Activated naive CD8-positive, alpha-beta T cell treated with anti-CD3 and anti-CD28 coated beads, Interleukin-2, amount 50 U/mL, for 24 hours (primary cell): ENCODE measurements around the gene SCAI.
"Not testable (repeated sequence)": the region's sequence is repeated elsewhere in the genome, so short reads cannot be mapped to it uniquely, and the experiment has no call there.

ENCODE experiments used
- ATAC-seq: fragments of 150-1000 bp; cut with Tn5 transposase; one replicate; pipeline ENCODE4 v1.10.0; 2021
- DNase-seq: peaks from one replicate; pipeline ENCODE4 v3.0.0; 2021
- H3K27ac Mint-ChIP-seq: one replicate; pipeline ENCODE4 v1.8.0; 2021; ENCODE audit warnings: mild to moderate bottlenecking, mixed read lengths
- H3K27me3 Mint-ChIP-seq: one replicate; pipeline ENCODE4 v1.8.0; 2021; ENCODE audit warnings: mixed read lengths
- H3K36me3 Mint-ChIP-seq: one replicate; pipeline ENCODE4 v1.8.0; 2021; ENCODE audit warnings: low read depth, mixed read lengths
- H3K4me1 Mint-ChIP-seq: one replicate; pipeline ENCODE4 v1.8.0; 2021; ENCODE audit warnings: mixed read lengths
- H3K4me3 Mint-ChIP-seq: one replicate; pipeline ENCODE4 v1.8.0; 2021; ENCODE audit warnings: mild to moderate bottlenecking, moderate library complexity, mixed read lengths
- H3K9me3 Mint-ChIP-seq: one replicate; pipeline ENCODE4 v1.8.0; 2021; ENCODE audit warnings: mixed read lengths

SCAI gene

DNA sequence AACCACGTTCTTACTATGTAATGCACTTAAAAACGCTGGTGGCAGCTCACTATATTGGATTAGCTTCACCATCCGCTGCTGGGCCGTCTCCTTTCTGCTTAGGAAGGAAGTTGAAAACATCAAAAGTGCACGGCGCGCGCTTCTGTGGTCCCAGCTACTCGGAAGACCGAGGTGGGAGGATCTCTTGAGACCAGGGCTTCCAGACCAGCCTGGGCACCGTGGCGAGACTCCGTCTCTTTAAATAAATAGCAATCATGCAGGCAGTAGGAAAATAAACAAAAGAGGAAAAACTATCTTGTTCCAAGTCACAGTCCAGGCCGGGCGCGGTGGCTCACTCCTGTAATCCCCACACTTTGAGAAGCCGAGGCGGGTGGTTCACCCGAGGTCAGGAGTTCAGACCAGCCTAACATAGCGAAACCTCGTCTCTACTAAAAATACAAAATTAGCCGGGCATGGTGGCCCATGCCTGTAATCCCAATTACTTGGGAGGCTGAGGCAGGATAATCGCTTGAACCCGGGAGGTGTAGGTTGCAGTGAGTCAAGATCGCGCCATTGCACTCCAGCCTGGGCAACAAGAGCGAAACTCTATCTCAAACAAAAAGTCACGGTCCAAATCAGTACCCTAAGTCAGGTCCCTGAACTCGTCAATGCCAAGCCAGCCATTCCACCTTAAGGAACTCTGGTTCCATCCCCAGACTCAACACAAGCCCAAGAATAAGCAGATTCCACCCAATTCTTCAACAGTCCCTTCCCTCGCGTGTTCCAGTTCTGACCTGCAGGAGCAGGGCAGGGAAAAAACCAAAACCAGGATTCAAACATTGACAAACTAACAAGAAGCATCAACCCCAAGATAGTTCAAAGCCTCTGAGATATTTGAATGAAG, 201.4 kb downstream of the SCAI start:
- Mint-ChIP-seq H3K27ac (peak overlapping the region; percentile 91), H3K4me1 (peaks cover 30% of the 10 kb centered on the region), H3K9me3 (no peaks in the 10 kb centered on the region), H3K27me3 (no peaks in the 10 kb centered on the region), H3K36me3 (peaks cover 10% of the 10 kb centered on the region), H3K4me3 (peak overlapping the region; percentile 89)
- ATAC-seq (peak; percentile 38), DNase-seq (peak; percentile 66)

- H3K27ac Mint-ChIP-seq, result peak within 1 kb of the TSS; percentile 91
- peaks cover 30% of the 10 kb centered on the region for H3K4me1 Mint-ChIP-seq
- peaks cover 13% of the 10 kb centered on the region for H3K36me3 Mint-ChIP-seq
- H3K4me3 Mint-ChIP-seq, result peak within 1 kb of the TSS; percentile 89
- DNase-seq, result peak; percentile 95
- no peaks in the 10 kb centered on the region for H3K9me3 Mint-ChIP-seq
- peak; percentile 90 for ATAC-seq
- no peaks in the 10 kb centered on the region for H3K27me3 Mint-ChIP-seq
Observed at GRCh38 chr9:124940894-124941678, 202.2 kb downstream of the SCAI start, which contains the start of gene GOLGA1. GOLGA1 (minus strand) TSS chr9:124941083; CDS start chr9:124938711, 2,372 bp downstream.

DNA sequence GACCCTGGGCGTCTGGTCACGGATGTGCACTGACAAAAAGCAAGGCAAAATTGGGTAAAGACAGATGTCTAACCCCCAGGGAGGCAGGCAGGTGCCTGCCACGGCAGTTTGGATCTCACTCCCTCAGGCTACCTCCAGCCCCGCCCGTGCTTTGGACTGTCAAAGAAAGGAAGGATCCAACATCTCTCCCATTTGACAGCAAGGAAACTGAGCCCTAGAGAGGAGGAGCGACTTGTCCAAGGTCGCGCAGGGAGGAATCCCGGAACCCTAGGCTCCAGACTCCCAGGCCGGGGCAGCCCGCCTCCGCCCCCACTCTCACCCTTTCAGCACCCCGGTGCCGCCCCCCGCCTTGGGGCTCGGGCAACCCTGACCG, 202.8 kb downstream of the SCAI start:
- no peaks in the 10 kb centered on the region for H3K9me3 Mint-ChIP-seq
- H3K36me3 Mint-ChIP-seq, result peaks cover 19% of the 10 kb centered on the region
- ATAC-seq, result peak; percentile 10
- DNase-seq, result no peak
- H3K4me3 Mint-ChIP-seq, result peak overlapping the region; percentile 89
- no peaks in the 10 kb centered on the region for H3K27me3 Mint-ChIP-seq
- peaks cover 30% of the 10 kb centered on the region for H3K4me1 Mint-ChIP-seq
- peak overlapping the region; percentile 91 for H3K27ac Mint-ChIP-seq

DNA sequence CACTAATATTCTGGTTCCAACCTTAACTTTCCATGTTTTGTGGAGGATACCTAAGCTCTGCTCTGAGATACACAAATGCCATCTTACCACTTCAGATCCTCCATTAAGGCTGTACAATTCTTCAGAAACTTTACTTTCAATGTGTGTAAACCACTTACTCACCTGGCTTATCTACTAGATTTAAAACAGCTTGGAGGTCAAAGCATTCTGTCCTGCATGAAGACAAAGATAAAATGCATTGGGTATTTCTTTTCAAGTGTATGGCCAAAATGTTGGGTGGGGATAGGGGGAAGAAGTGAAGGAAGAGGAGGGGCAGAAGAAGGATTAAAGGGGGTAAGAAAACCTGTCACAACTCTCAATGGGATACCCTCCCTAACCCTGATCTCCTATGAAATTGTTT, 203.4 kb downstream of the SCAI start:
- Mint-ChIP-seq H3K27me3 (no peaks in the 10 kb centered on the region), H3K4me3 (peak overlapping the region; percentile 89), H3K27ac (peak overlapping the region; percentile 91), H3K36me3 (peaks cover 19% of the 10 kb centered on the region), H3K9me3 (no peaks in the 10 kb centered on the region), H3K4me1 (peaks cover 30% of the 10 kb centered on the region)
- DNase-seq, result no peak
- no peak for ATAC-seq

GRCh38 chr9:124934290-124934689, 209.0 kb downstream of the SCAI start:
- H3K4me3 Mint-ChIP-seq, result no peak overlapping the region
- DNase-seq (no peak), ATAC-seq (no peak)
- H3K4me1 Mint-ChIP-seq, result peaks cover 17% of the 10 kb centered on the region
- no peak overlapping the region for H3K27ac Mint-ChIP-seq
- peaks cover 39% of the 10 kb centered on the region for H3K36me3 Mint-ChIP-seq
- no peaks in the 10 kb centered on the region for H3K27me3 Mint-ChIP-seq
- H3K9me3 Mint-ChIP-seq, result no peaks in the 10 kb centered on the region

DNA sequence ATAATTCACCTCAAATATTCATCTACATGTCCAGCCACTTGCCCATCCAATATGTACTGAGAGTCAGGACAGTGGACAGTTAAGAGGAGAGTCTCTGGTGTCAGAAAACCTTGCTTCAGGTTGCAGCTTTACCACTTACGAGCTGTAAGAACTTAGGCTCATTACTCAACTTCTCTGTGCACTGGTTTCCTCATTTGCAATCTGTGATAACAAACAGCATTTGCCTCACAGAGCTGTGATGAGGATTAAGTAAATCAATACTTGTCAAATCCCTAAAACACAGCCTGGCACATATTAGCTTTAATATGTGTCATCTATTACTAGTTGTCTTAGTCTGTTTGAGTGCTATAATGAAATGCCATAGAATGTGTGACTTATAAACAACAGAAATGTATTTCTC, 211.0 kb downstream of the SCAI start:
- peaks cover 46% of the 10 kb centered on the region for H3K36me3 Mint-ChIP-seq
- H3K4me3 Mint-ChIP-seq, result no peak overlapping the region
- ATAC-seq (no peak), DNase-seq (no peak)
- H3K27ac Mint-ChIP-seq, result no peak overlapping the region
- H3K4me1 Mint-ChIP-seq, result peaks cover 5% of the 10 kb centered on the region
- H3K9me3 Mint-ChIP-seq, result no peaks in the 10 kb centered on the region
- H3K27me3 Mint-ChIP-seq, result no peaks in the 10 kb centered on the region

DNA sequence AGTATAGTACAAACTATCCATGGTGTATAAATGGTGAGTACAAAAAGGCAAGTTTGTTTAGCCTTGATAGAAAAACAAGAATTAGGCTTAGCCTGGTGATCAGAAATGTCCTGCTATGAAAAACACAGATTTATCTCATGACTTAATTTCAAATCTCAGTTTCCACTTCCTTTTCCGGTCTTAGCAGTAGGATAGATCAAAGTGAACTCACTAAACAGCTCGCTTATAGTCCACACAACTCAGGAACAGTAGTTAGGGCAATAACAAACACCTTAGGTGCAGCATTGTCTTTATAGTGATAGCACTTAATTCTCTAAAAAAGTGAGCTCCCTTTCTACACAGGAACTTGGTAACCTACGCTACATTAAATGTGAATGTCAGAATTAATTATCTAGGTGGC, 213.9 kb downstream of the SCAI start:
- H3K27me3 Mint-ChIP-seq, result no peaks in the 10 kb centered on the region
- no peak overlapping the region for H3K4me3 Mint-ChIP-seq
- H3K4me1 Mint-ChIP-seq, result peaks cover 5% of the 10 kb centered on the region
- H3K36me3 Mint-ChIP-seq, result peaks cover 51% of the 10 kb centered on the region
- no peaks in the 10 kb centered on the region for H3K9me3 Mint-ChIP-seq
- DNase-seq, result no peak
- ATAC-seq, result no peak
- H3K27ac Mint-ChIP-seq, result no peak overlapping the region

GRCh38 chr9:124928116-124928515, 215.2 kb downstream of the SCAI start:
- H3K4me1 Mint-ChIP-seq, result no peaks in the 10 kb centered on the region
- peaks cover 41% of the 10 kb centered on the region for H3K36me3 Mint-ChIP-seq
- H3K27me3 Mint-ChIP-seq, result no peaks in the 10 kb centered on the region
- H3K4me3 Mint-ChIP-seq, result no peak overlapping the region
- no peaks in the 10 kb centered on the region for H3K9me3 Mint-ChIP-seq
- no peak overlapping the region for H3K27ac Mint-ChIP-seq
- DNase-seq, result no peak
- no peak for ATAC-seq

- H3K27me3 Mint-ChIP-seq, DNase-seq, H3K27ac Mint-ChIP-seq, H3K9me3 Mint-ChIP-seq, H3K4me3 Mint-ChIP-seq, ATAC-seq, H3K4me1 Mint-ChIP-seq: not testable (repeated sequence)
- peaks cover 16% of the 10 kb centered on the region for H3K36me3 Mint-ChIP-seq
Observed at GRCh38 chr9:124920394-124920793, 222.9 kb downstream of the SCAI start.

DNA sequence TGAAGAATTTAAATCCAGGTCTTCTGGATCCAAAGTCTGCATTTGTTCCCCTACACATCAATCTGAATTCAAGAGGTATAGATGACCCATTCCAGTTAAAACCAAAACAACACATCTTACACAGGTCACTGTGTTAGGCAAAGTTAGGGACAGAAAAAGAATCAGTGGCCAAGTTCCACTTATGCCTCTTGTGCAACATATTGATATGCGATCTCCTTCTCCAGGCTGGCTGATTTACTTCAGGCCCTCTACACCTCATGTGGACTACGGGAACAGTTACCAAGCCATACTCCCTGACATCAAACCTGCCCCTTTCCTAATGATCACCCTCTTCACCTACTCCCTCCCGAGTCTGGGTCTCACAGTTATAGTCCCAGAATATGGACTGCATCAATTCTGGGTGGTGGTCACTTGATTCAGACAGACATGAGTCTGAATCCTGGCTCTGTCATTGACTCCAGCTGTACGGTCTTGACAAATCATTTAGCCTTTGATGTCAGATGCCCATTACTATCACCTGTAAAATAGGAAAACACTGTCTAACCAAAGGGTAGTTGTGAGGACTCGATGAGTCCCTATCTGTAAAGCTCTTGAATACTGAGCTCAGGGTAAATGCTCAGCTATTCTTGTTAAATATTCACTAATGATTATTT, 228.4 kb downstream of the SCAI start:
- Mint-ChIP-seq H3K4me3 (no peak overlapping the region), H3K36me3 (peaks cover 29% of the 10 kb centered on the region), H3K9me3 (no peaks in the 10 kb centered on the region), H3K4me1 (no peaks in the 10 kb centered on the region), H3K27ac (no peak overlapping the region), H3K27me3 (no peaks in the 10 kb centered on the region)
- ATAC-seq (no peak), DNase-seq (no peak)

- H3K36me3 Mint-ChIP-seq, result peaks cover 26% of the 10 kb centered on the region
- no peaks in the 10 kb centered on the region for H3K27me3 Mint-ChIP-seq
Observed at GRCh38 chr9:124913378-124913777, 229.9 kb downstream of the SCAI start.

GRCh38 chr9:124911766-124912165, 231.6 kb downstream of the SCAI start:
- H3K36me3 Mint-ChIP-seq, result peaks cover 31% of the 10 kb centered on the region
- ATAC-seq, result no peak
- H3K4me3 Mint-ChIP-seq, result no peak overlapping the region
- H3K27ac Mint-ChIP-seq, result no peak overlapping the region
- no peaks in the 10 kb centered on the region for H3K9me3 Mint-ChIP-seq
- no peaks in the 10 kb centered on the region for H3K4me1 Mint-ChIP-seq
- no peak for DNase-seq
- H3K27me3 Mint-ChIP-seq, result no peaks in the 10 kb centered on the region

More at GRCh38 chr9:124913378-124913777, 229.9 kb downstream of the SCAI start:
- no peak overlapping the region for H3K4me3 Mint-ChIP-seq
- no peaks in the 10 kb centered on the region for H3K4me1 Mint-ChIP-seq
- no peaks in the 10 kb centered on the region for H3K9me3 Mint-ChIP-seq
- DNase-seq (no peak), ATAC-seq (no peak)
- no peak overlapping the region for H3K27ac Mint-ChIP-seq

- H3K36me3 Mint-ChIP-seq, result peaks cover 32% of the 10 kb centered on the region
- H3K9me3 Mint-ChIP-seq, result no peaks in the 10 kb centered on the region
- no peak overlapping the region for H3K27ac Mint-ChIP-seq
- DNase-seq, result no peak
- no peaks in the 10 kb centered on the region for H3K4me1 Mint-ChIP-seq
- no peak overlapping the region for H3K4me3 Mint-ChIP-seq
- no peaks in the 10 kb centered on the region for H3K27me3 Mint-ChIP-seq
- no peak for ATAC-seq
Observed at GRCh38 chr9:124908098-124908497, 235.2 kb downstream of the SCAI start.

DNA sequence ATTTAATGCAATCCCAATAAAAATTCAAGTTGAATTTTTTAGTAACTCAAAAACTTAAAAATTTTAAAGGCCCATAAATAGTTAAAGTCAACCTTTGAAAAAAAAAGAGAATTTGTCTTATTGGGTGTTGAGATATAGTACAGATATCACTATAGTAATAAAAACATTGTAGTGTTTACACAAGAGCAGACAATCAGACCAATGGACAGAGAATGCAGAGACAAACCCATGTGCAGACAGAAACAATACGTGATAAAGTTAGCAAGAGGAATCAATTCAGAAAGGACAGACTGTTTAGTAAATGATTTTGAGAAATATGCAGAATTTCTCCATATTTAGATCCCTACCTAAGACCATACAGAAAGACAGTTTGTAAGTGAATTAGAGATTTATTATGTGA, 236.4 kb downstream of the SCAI start:
- H3K27ac Mint-ChIP-seq, result no peak overlapping the region
- peaks cover 37% of the 10 kb centered on the region for H3K36me3 Mint-ChIP-seq
- no peak for DNase-seq
- no peak overlapping the region for H3K4me3 Mint-ChIP-seq
- H3K9me3 Mint-ChIP-seq, result no peaks in the 10 kb centered on the region
- H3K4me1 Mint-ChIP-seq, result no peaks in the 10 kb centered on the region
- H3K27me3 Mint-ChIP-seq, result no peaks in the 10 kb centered on the region
- ATAC-seq, result no peak
